22Rv1 (cell line): ENCODE measurements around the gene CPNE5.

Experiments
- CTCF ChIP-seq: fragments of 450-650 bp; IDR thresholded peaks from 2 replicates; pipeline ENCODE4 v1.5.1; 2017; ENCODE audit warnings: mild to moderate bottlenecking
- ZFX ChIP-seq: fragments of 450-650 bp; IDR thresholded peaks from 2 replicates; pipeline ENCODE4 v1.6.1; 2017; ENCODE audit warnings: antibody characterized with exemption, borderline replicate concordance

GRCh38 chr6:36871686-36872085 is 32.4 kb upstream of the CPNE5 start:
- TF ChIP-seq CTCF = no peak
- TF ChIP-seq ZFX = no peak
